WI38 (cell line): ENCODE data around the gene IFT57.
"Not testable (repeated sequence)": the region's sequence is repeated elsewhere in the genome, so short reads cannot be mapped to it uniquely, and the experiment has no call there.

Experiments
- H3K4me3 ChIP-seq: 2 replicates; pipeline ENCODE4 v1.5.1; 2011; ENCODE audit warnings: low read depth, mild to moderate bottlenecking, control low read depth, low read length
- CTCF ChIP-seq: IDR thresholded peaks from 2 replicates; pipeline ENCODE4 v1.5.1; 2012; ENCODE audit warnings: low read depth, mild to moderate bottlenecking, control low read depth, low read length

Gene IFT57

GRCh38 chr3:108221911-108222852 lies at the start of gene IFT57:
TSS of gene IFT57 (minus strand) at chr3:108222424. CDS start at chr3:108222322, 102 bp downstream.
- peak within 1 kb of the TSS; percentile 91 for H3K4me3 ChIP-seq
- TF ChIP-seq CTCF, result no peak

GRCh38 chr3:108271626-108272025 lies 49.4 kb upstream of the IFT57 start:
- no peak for TF ChIP-seq CTCF
- no peak overlapping the region for H3K4me3 ChIP-seq

- H3K4me3 ChIP-seq, result not testable (repeated sequence)
Measured at GRCh38 chr3:108268235-108268634, 46.0 kb upstream of the IFT57 start.

GRCh38 chr3:108264534-108265298 lies 42.5 kb upstream of the IFT57 start:
- H3K4me3 ChIP-seq, result not testable (repeated sequence)

GRCh38 chr3:108255131-108255530 lies 32.9 kb upstream of the IFT57 start:
- no peak overlapping the region for H3K4me3 ChIP-seq

GRCh38 chr3:108251844-108252243 lies 29.6 kb upstream of the IFT57 start:
- H3K4me3 ChIP-seq, result no peak overlapping the region
- no peak for TF ChIP-seq CTCF

More at GRCh38 chr3:108255131-108255530, 32.9 kb upstream of the IFT57 start:
- no peak for TF ChIP-seq CTCF

- H3K4me3 ChIP-seq, result no peak overlapping the region
- TF ChIP-seq CTCF, result no peak
Measured at GRCh38 chr3:108251265-108251664, 29.0 kb upstream of the IFT57 start.

GRCh38 chr3:108250626-108251025 lies 28.4 kb upstream of the IFT57 start:
- no peak for TF ChIP-seq CTCF
- H3K4me3 ChIP-seq, result no peak overlapping the region
